DMS79 treated with DMSO at 0.1 percent for 48 hours (cell line): ENCODE results near the gene RREB1.

Experiments used
- DNase-seq: peaks from one replicate; lab custom pipeline; 2025; lab: John Stamatoyannopoulos, UW

RREB1 gene

GRCh38 chr6:7100072-7100752, 7.5 kb upstream of the RREB1 start:
- DNase-seq, result no peak

DNA sequence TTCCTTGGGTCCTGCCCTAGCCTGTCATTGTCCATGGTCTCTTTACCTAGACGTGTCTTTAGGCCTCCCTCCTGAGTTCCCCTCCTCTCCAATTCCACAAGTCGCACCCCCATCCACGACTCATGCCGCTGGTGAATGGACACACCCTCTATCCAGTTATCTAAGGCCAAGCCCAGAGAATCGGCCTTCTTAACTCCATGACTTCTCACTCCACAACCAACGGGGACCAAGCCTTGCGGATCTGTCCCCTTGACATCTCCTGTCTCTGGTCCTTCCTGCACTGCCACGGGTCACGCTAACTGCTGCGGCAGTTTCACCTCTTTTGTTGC, 7.0 kb upstream of the RREB1 start:
- DNase-seq, result no peak

DNA sequence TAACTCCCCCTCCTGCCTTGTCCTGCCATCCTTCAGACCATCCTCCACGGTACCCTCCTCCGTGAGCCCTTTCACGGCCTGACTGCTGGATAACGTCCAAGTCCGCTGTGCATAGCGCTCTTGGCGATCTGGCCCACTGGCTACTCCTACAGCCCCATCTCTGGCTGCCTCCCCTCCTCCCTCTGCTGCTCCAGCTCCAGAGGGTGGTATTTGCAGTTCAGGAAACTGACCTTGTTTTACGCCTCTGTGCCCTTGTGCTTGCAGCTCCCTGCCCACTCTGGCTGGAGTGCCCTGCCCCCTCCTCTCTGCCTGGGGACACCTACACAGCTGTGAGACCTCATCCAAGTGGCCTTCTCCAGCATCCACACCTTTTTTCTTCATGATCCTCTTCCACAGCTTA, 6.5 kb upstream of the RREB1 start:
- DNase-seq, result no peak

DNA sequence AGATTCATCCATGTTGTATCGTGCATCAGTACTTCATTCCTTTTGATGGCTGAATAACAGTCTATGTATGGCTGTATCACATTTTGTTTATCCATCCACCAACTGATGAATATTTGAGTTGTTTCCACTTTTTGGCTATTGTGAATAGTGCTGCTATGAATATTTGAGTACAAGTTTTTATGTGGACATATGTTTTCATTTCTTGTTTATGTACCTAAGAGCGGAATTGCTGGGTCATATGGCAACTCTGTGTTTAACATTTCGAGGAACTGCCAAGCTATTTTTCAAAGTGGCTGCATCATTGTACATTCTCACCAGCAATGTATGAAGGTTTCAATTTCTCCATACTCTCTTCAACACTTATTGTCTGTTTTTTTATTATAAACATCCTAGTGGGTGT, 3.0 kb upstream of the RREB1 start:
- DNase-seq, result no peak

- no peak for DNase-seq
Measured at GRCh38 chr6:7106215-7106751, 1.5 kb upstream of the RREB1 start.

DNA sequence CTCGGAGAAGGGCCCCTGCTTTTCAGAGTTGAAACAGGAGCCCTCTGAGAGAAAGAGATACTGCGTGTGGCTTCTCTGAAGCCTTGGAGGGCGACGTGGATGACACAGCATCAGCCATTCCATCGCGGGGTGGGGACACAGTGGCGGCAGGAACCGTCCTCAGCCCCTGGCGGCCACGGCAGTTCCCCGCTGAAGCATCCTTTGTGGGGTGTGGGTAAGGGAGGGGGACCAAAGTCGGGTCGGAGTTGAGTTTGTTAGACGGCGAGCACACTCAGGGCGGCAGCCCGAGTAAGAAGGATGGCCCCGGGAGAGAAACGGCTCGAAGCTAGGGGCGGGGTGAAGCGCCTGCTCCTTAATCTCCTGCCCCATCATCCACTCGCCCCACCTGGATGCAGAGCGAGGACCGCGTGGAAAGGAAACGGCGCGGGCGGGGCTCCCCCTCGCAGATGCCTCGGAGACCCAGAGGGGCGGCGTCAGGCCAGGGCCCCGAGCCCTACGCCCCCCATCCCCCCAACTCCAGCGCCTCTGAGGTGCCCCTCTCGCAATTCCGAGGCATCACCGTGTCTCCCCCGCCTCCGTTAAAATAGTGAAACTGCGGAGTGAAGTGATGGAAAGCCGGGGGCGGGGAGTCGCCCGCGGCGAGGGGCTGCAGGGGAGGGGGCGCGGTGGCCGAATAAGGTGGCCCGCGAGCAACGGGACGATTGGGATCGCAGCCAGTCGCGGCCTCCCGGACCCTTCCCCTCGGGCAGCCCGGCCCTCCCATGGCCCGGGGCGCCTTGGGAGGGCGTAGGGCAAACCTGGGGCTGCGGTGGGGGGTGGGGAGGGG, 796 bp upstream of the RREB1 start:
- DNase-seq, result no peak

- DNase-seq, result no peak
Measured at GRCh38 chr6:7108196-7108963, 619 bp downstream of the RREB1 start.

DNA sequence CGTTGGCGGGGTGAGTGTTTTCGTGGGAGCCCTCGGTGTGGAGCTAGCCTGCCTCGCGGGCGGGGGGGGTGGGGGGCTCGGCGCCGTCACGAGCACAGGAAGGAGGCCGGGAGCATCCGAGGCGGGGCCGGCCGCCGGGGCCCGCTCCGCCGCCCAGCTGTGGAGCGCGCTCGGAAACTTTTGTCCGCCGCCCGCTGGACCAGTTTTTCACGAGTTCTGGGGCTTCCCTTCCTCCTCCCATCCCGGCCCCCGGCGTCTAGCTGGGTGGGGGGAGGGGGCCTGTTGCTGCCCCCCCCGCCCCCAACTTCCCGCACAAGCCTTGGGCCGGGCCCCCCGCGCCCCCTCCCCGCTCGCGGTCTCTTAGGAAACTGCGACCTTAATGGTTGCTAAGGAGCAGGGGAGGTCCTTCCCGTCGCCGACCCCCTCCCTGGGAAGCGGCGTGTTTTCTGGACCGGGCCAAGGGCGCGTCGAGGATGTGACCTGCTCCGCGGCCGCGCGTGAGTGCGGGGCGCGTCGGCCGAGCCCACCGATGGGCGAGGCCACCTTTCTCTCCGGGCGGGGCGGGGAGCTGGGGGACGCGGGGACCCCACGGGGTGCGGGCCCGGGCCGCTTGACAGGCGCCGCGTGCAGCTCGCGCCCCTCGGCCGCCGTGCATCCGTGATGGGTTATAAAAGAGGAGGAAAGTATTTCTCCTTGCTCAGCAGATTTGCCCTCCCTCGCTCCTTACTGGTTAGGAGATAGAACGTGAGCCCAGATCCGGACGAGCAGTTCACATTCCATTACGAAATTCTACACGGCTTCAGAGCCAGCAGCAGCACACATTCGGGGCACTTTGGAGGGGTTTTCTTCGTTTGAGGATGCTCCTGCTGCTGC, 1.4 kb downstream of the RREB1 start:
- DNase-seq, result peak; percentile 11

GRCh38 chr6:7110092-7110792, 2.5 kb downstream of the RREB1 start:
- no peak for DNase-seq

- no peak for DNase-seq
Measured at GRCh38 chr6:7111095-7111690, 3.4 kb downstream of the RREB1 start.

DNA sequence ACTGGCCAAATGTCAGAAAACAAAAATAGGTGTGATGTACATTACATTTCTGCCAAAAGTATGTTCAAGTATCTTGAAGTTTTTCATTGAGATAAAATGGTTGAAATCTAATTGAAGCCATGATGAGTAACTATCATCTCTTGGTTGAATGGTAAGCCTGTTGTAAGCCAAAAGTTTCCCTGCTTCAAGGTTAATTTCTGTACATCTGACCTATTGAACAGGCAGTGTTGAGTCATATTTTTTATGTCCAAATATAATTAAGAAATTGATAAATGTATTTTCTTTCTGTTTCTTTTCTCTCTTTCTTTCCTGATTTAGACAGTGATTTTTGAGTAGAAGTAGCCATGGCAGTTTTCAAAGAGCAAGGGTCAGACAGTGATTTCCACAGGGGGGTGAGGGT, 4.4 kb downstream of the RREB1 start:
- no peak for DNase-seq

GRCh38 chr6:7112741-7113313, 5.1 kb downstream of the RREB1 start:
- peak; percentile 29 for DNase-seq

DNA sequence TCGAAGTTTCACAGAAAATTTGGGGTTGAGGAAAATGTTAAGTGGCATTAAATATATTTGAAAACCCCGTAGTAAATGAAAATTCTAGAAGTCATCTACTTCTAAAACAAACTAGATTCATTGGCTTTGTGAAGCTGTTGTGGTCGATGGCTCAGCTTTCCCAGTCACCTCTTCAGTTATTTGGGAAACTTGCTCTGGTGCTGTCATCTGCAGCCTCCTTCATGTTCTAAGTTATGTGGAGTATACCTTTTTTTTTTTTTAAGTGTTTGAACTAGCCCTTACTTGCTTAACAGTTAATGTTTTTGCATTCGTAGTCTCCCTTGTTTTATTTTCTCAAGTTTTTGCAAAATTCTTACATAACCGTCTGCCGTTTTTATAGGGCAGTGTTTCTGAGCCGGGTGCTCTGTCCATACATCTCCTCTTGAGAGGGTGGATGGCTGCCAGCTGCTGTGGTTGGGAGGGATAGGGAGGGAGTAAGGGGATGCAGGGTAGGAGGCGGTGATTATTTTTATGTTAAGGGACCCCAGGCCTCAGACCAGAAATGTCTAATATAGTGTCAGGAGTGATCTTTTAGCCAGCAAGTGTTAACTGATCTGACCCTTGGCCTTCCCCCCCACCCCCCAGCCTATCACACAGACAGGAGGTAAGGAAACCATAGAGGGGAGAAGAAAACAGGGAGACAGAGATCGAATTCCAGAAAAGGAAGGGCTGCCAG, 7.1 kb downstream of the RREB1 start:
- no peak for DNase-seq

GRCh38 chr6:7115543-7116231, 7.9 kb downstream of the RREB1 start:
- no peak for DNase-seq

DNA sequence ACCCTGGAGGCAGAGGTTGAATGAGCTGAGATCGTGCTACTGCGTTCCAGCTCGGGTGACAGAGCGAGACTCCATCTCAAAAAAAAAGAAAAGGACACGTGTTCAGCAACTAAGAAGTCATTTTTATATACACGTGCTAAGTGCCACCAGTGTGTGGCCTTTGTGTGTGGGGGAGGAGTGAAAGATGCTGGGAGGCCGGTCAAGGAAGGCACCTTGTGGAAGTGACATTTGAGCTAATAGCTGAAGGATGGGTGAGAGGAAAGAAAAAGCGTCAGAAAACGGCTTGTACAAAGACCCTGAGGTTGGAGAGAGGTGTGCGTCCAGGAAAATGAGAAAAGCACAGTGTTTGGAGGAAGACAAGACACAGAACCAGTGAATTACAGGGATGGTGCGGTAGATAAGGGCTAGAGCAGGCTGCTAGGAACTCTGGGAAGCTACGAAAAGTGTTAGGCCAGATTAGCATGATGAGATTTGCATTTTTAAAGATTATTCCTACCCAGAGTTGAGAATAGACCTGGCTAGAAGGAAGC, 11.6 kb downstream of the RREB1 start:
- no peak for DNase-seq

DNA sequence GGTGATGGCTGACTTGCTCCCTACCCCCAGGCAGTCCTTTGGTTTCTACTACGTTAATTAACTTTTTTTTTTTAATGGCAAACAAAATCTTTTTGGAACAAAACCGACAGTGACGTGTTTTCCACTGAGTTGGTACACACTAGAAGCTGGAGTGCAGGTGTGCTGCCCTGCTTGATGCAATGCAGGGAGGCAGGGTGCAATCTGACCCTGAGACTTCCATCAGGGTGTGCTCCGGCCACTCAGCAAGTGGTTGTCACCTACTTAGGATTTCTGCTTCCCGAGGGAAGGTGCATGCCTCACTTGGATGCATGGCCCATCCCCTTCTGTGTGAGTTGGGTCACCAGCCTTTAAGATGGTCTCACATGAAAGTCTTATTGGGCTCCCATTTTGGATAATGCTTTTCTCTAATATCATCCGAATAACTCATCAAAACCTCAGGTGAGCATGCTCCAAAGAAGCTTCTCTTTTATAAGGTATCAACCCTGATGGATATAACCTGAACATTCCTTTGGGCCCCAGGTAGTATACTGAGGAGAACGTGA, 14.0 kb downstream of the RREB1 start:
- no peak for DNase-seq

GRCh38 chr6:7122684-7123083, 14.9 kb downstream of the RREB1 start:
- DNase-seq, result no peak

GRCh38 chr6:7124114-7124513, 16.4 kb downstream of the RREB1 start:
- no peak for DNase-seq

- no peak for DNase-seq
Measured at GRCh38 chr6:7124636-7125035, 16.9 kb downstream of the RREB1 start.
